Astrocyte of the hippocampus (primary cell): ENCODE data around the gene MED12L.

Experiments
- DNase-seq: peaks from one replicate; pipeline ENCODE4 v3.0.0; 2011; ENCODE audit warnings: low read depth, low spot score

Gene MED12L

GRCh38 chr3:151293127-151293526 lies 207.7 kb downstream of the MED12L start:
- DNase-seq, result no peak

- no peak for DNase-seq
These were observed 210.8 kb downstream of the MED12L start for GRCh38 chr3:151296226-151296625.

GRCh38 chr3:151297429-151297828 lies 212.0 kb downstream of the MED12L start:
- DNase-seq, result no peak

- no peak for DNase-seq
These were observed 213.5 kb downstream of the MED12L start for GRCh38 chr3:151299006-151299405.

GRCh38 chr3:151300539-151300938 lies 215.1 kb downstream of the MED12L start:
- no peak for DNase-seq

- no peak for DNase-seq
These were observed 216.3 kb downstream of the MED12L start for GRCh38 chr3:151301787-151302186.

GRCh38 chr3:151303751-151304150 lies 218.3 kb downstream of the MED12L start:
- DNase-seq, result no peak

GRCh38 chr3:151305060-151305774 lies 219.8 kb downstream of the MED12L start:
- peak; percentile 98 for DNase-seq

GRCh38 chr3:151305775-151306151 lies 220.3 kb downstream of the MED12L start:
- DNase-seq, result no peak

GRCh38 chr3:151306168-151306810 lies 220.8 kb downstream of the MED12L start:
- no peak for DNase-seq

- DNase-seq, result peak; percentile 28
These were observed 221.7 kb downstream of the MED12L start for GRCh38 chr3:151307131-151307530.

GRCh38 chr3:151307583-151308488 lies 222.4 kb downstream of the MED12L start:
- no peak for DNase-seq

- no peak for DNase-seq
These were observed 224.1 kb downstream of the MED12L start for GRCh38 chr3:151309566-151309965.

GRCh38 chr3:151312972-151313371 lies 227.5 kb downstream of the MED12L start:
- no peak for DNase-seq

GRCh38 chr3:151314137-151314536 lies 228.7 kb downstream of the MED12L start:
- no peak for DNase-seq

GRCh38 chr3:151314593-151314992 lies 229.1 kb downstream of the MED12L start:
- no peak for DNase-seq

GRCh38 chr3:151315136-151315535 lies 229.7 kb downstream of the MED12L start:
- DNase-seq, result peak; percentile 29

- DNase-seq, result no peak
These were observed 230.4 kb downstream of the MED12L start for GRCh38 chr3:151315846-151316245.

GRCh38 chr3:151316267-151316991 lies 231.0 kb downstream of the MED12L start, which contains the start of gene GPR87:
Gene GPR87, minus strand, starts transcription at chr3:151316820. Its CDS starts 16,720 bp downstream, at chr3:151300100.
- DNase-seq, result peak; percentile 24

GRCh38 chr3:151318313-151318712 lies 232.8 kb downstream of the MED12L start:
- DNase-seq, result no peak

GRCh38 chr3:151318991-151319390 lies 233.5 kb downstream of the MED12L start:
- DNase-seq, result no peak

GRCh38 chr3:151319628-151320027 lies 234.2 kb downstream of the MED12L start:
- no peak for DNase-seq
